ENCODE data around the gene NIPBL.

NIPBL gene

GRCh38 chr5:37039824-37040223 lies 163.3 kb downstream of the NIPBL start:
- no peak overlapping the region for H3K4me3 ChIP-seq (ENCODE audit: low read depth, low read length)
- no peak for DNase-seq
- peaks cover 31% of the 10 kb centered on the region for H3K36me3 ChIP-seq
- no peaks in the 10 kb centered on the region for H3K9me3 ChIP-seq (ENCODE audit: severe bottlenecking)
- no peak for TF ChIP-seq CTCF (IDR thresholded peaks at IDR 0.05; ENCODE audit: low read depth, low read length)
- H3K27ac ChIP-seq: no peak overlapping the region
- H3K27me3 ChIP-seq (ENCODE audit: insufficient read depth, low read depth, severe bottlenecking): no peaks in the 10 kb centered on the region

GRCh38 chr5:37043693-37044092 lies 167.1 kb downstream of the NIPBL start:
- DNase-seq: no peak
- H3K36me3 ChIP-seq: peaks cover 60% of the 10 kb centered on the region

GRCh38 chr5:37044120-37044519 lies 167.6 kb downstream of the NIPBL start:
- H3K36me3 ChIP-seq: peaks cover 61% of the 10 kb centered on the region

More at GRCh38 chr5:37043693-37044092, 167.1 kb downstream of the NIPBL start:
- Histone ChIP-seq H3K4me3 (ENCODE audit: low read depth, low read length) (no peak overlapping the region), H3K27me3 (ENCODE audit: insufficient read depth, low read depth, severe bottlenecking) (no peaks in the 10 kb centered on the region), H3K9me3 (ENCODE audit: severe bottlenecking) (no peaks in the 10 kb centered on the region), H3K27ac (no peak overlapping the region)
- 0 out of 2 replicates have a peak, but pooled peaks have one; percentile 5 for TF ChIP-seq CTCF (IDR thresholded peaks at IDR 0.05; ENCODE audit: low read depth, low read length)

GRCh38 chr5:37045703-37046102 lies 169.1 kb downstream of the NIPBL start:
- Histone ChIP-seq H3K36me3 (peaks cover 65% of the 10 kb centered on the region), H3K9me3 (ENCODE audit: severe bottlenecking) (no peaks in the 10 kb centered on the region), H3K4me3 (ENCODE audit: low read depth, low read length) (no peak overlapping the region), H3K27me3 (ENCODE audit: insufficient read depth, low read depth, severe bottlenecking) (no peaks in the 10 kb centered on the region), H3K27ac (no peak overlapping the region)
- no peak for DNase-seq
- TF ChIP-seq CTCF (IDR thresholded peaks at IDR 0.05; ENCODE audit: low read depth, low read length): no peak

More at GRCh38 chr5:37044120-37044519, 167.6 kb downstream of the NIPBL start:
- H3K9me3 ChIP-seq (ENCODE audit: severe bottlenecking): no peaks in the 10 kb centered on the region
- no peak overlapping the region for H3K4me3 ChIP-seq (ENCODE audit: low read depth, low read length)
- no peak overlapping the region for H3K27ac ChIP-seq
- DNase-seq: no peak
- H3K27me3 ChIP-seq (ENCODE audit: insufficient read depth, low read depth, severe bottlenecking): no peaks in the 10 kb centered on the region
- no peak for TF ChIP-seq CTCF (IDR thresholded peaks at IDR 0.05; ENCODE audit: low read depth, low read length)

- H3K9me3 ChIP-seq (ENCODE audit: severe bottlenecking): no peaks in the 10 kb centered on the region
- H3K27ac ChIP-seq: no peak overlapping the region
- TF ChIP-seq CTCF (IDR thresholded peaks at IDR 0.05; ENCODE audit: low read depth, low read length): no peak
- no peak overlapping the region for H3K4me3 ChIP-seq (ENCODE audit: low read depth, low read length)
- no peaks in the 10 kb centered on the region for H3K27me3 ChIP-seq (ENCODE audit: insufficient read depth, low read depth, severe bottlenecking)
- no peak for DNase-seq
- peaks cover 81% of the 10 kb centered on the region for H3K36me3 ChIP-seq
Measured at GRCh38 chr5:37047947-37048346, 171.4 kb downstream of the NIPBL start.

- no peak for TF ChIP-seq CTCF (IDR thresholded peaks at IDR 0.05; ENCODE audit: low read depth, low read length)
- H3K4me3 ChIP-seq (ENCODE audit: low read depth, low read length): no peak overlapping the region
- no peak for DNase-seq
- H3K27me3 ChIP-seq (ENCODE audit: insufficient read depth, low read depth, severe bottlenecking): no peaks in the 10 kb centered on the region
- no peak overlapping the region for H3K27ac ChIP-seq
- no peaks in the 10 kb centered on the region for H3K9me3 ChIP-seq (ENCODE audit: severe bottlenecking)
- peaks cover 75% of the 10 kb centered on the region for H3K36me3 ChIP-seq
Measured at GRCh38 chr5:37054391-37054790, 177.8 kb downstream of the NIPBL start.

All from WERI-Rb-1 (cell line).